ENCODE data around the gene VSTM1. TPM values are rescaled to one million over a fixed set of nuclear protein-coding genes. Genes with fewer than 3 reads are reported as not detected.
A peak's percentile ranks its signal among the peaks of the same experiment; 100 is the strongest.
"Not testable (repeated sequence)": the region's sequence is repeated elsewhere in the genome, so short reads cannot be mapped to it uniquely, and the experiment has no call there.

The VSTM1 gene
- total RNA-seq, 1 experiment from 2014 or later = not detected

GRCh38 chr19:54047616-54048015 is 16.1 kb downstream of the VSTM1 start:
- no peaks in the 10 kb centered on the region for H4K20me1 ChIP-seq (ENCODE audit: insufficient read depth, low read depth, low read length)
- H2AFZ ChIP-seq (ENCODE audit: low read length) = no peak overlapping the region
- H3K4me3 ChIP-seq (ENCODE audit: low read length) = no peak overlapping the region
- no peaks in the 10 kb centered on the region for H3K4me1 ChIP-seq (ENCODE audit: low read length)
- H3K4me2 ChIP-seq (ENCODE audit: low read depth, low read length, poor library complexity, severe bottlenecking) = no peak overlapping the region
- DNase-seq = no peak
- H3K9me3 ChIP-seq (ENCODE audit: low read length) = no peaks in the 10 kb centered on the region
- no peaks in the 10 kb centered on the region for H3K36me3 ChIP-seq (ENCODE audit: insufficient read depth, low read length)
- H3K27me3 ChIP-seq (ENCODE audit: low read length) = no peaks in the 10 kb centered on the region
- no peak overlapping the region for H3K27ac ChIP-seq (ENCODE audit: low read length)
- no peaks in the 10 kb centered on the region for H3K9me2 ChIP-seq (replicated peaks; ENCODE audit: insufficient read depth, low read length)
- H3K9ac ChIP-seq (ENCODE audit: low read length) = no peak overlapping the region
- H3K79me2 ChIP-seq (ENCODE audit: low read length) = no peaks in the 10 kb centered on the region

GRCh38 chr19:54045771-54046170 is 17.9 kb downstream of the VSTM1 start:
- Histone ChIP-seq H4K20me1 (ENCODE audit: insufficient read depth, low read depth, low read length) (no peaks in the 10 kb centered on the region), H3K4me1 (ENCODE audit: low read length) (no peaks in the 10 kb centered on the region), H3K9me3 (ENCODE audit: low read length) (no peaks in the 10 kb centered on the region), H3K27ac (ENCODE audit: low read length) (no peak overlapping the region), H3K9ac (ENCODE audit: low read length) (no peak overlapping the region), H3K27me3 (ENCODE audit: low read length) (no peaks in the 10 kb centered on the region), H3K9me2 (replicated peaks; ENCODE audit: insufficient read depth, low read length) (no peaks in the 10 kb centered on the region), H3K4me2 (ENCODE audit: low read depth, low read length, poor library complexity, severe bottlenecking) (no peak overlapping the region), H2AFZ (ENCODE audit: low read length) (no peak overlapping the region), H3K79me2 (ENCODE audit: low read length) (no peaks in the 10 kb centered on the region), H3K36me3 (ENCODE audit: insufficient read depth, low read length) (no peaks in the 10 kb centered on the region), H3K4me3 (ENCODE audit: low read length) (no peak overlapping the region)
- no peak for DNase-seq

GRCh38 chr19:54042989-54043388 is 20.7 kb downstream of the VSTM1 start:
- H3K36me3 ChIP-seq (ENCODE audit: insufficient read depth, low read length) = no peaks in the 10 kb centered on the region
- no peaks in the 10 kb centered on the region for H3K4me1 ChIP-seq (ENCODE audit: low read length)
- no peaks in the 10 kb centered on the region for H4K20me1 ChIP-seq (ENCODE audit: insufficient read depth, low read depth, low read length)
- no peak overlapping the region for H3K4me2 ChIP-seq (ENCODE audit: low read depth, low read length, poor library complexity, severe bottlenecking)
- no peaks in the 10 kb centered on the region for H3K27me3 ChIP-seq (ENCODE audit: low read length)
- no peaks in the 10 kb centered on the region for H3K9me3 ChIP-seq (ENCODE audit: low read length)
- no peak for DNase-seq
- no peak overlapping the region for H3K27ac ChIP-seq (ENCODE audit: low read length)
- no peak overlapping the region for H3K9ac ChIP-seq (ENCODE audit: low read length)
- no peaks in the 10 kb centered on the region for H3K9me2 ChIP-seq (replicated peaks; ENCODE audit: insufficient read depth, low read length)
- H3K79me2 ChIP-seq (ENCODE audit: low read length) = no peaks in the 10 kb centered on the region
- H2AFZ ChIP-seq (ENCODE audit: low read length) = no peak overlapping the region
- no peak overlapping the region for H3K4me3 ChIP-seq (ENCODE audit: low read length)

- Histone ChIP-seq H3K4me2 (ENCODE audit: low read depth, low read length, poor library complexity, severe bottlenecking) (no peak overlapping the region), H3K27me3 (ENCODE audit: low read length) (no peaks in the 10 kb centered on the region), H3K36me3 (ENCODE audit: insufficient read depth, low read length) (no peaks in the 10 kb centered on the region), H3K27ac (ENCODE audit: low read length) (no peak overlapping the region), H3K9ac (ENCODE audit: low read length) (no peak overlapping the region), H3K4me3 (ENCODE audit: low read length) (no peak overlapping the region), H2AFZ (ENCODE audit: low read length) (no peak overlapping the region), H3K79me2 (ENCODE audit: low read length) (no peaks in the 10 kb centered on the region), H4K20me1 (ENCODE audit: insufficient read depth, low read depth, low read length) (no peaks in the 10 kb centered on the region), H3K4me1 (ENCODE audit: low read length) (no peaks in the 10 kb centered on the region), H3K9me2 (replicated peaks; ENCODE audit: insufficient read depth, low read length) (no peaks in the 10 kb centered on the region), H3K9me3 (ENCODE audit: low read length) (no peaks in the 10 kb centered on the region)
- DNase-seq = no peak
These were observed 21.6 kb downstream of the VSTM1 start for GRCh38 chr19:54041969-54042606.

GRCh38 chr19:54040003-54040402 is 23.7 kb downstream of the VSTM1 start:
- no peak overlapping the region for H3K27ac ChIP-seq (ENCODE audit: low read length)
- H3K79me2 ChIP-seq (ENCODE audit: low read length) = no peaks in the 10 kb centered on the region
- H3K9ac ChIP-seq (ENCODE audit: low read length) = no peak overlapping the region
- no peaks in the 10 kb centered on the region for H3K9me3 ChIP-seq (ENCODE audit: low read length)
- no peaks in the 10 kb centered on the region for H3K4me1 ChIP-seq (ENCODE audit: low read length)
- no peaks in the 10 kb centered on the region for H3K9me2 ChIP-seq (replicated peaks; ENCODE audit: insufficient read depth, low read length)
- no peaks in the 10 kb centered on the region for H3K27me3 ChIP-seq (ENCODE audit: low read length)
- DNase-seq = no peak
- no peak overlapping the region for H2AFZ ChIP-seq (ENCODE audit: low read length)
- H3K4me3 ChIP-seq (ENCODE audit: low read length) = no peak overlapping the region
- no peaks in the 10 kb centered on the region for H3K36me3 ChIP-seq (ENCODE audit: insufficient read depth, low read length)
- H3K4me2 ChIP-seq (ENCODE audit: low read depth, low read length, poor library complexity, severe bottlenecking) = no peak overlapping the region
- no peaks in the 10 kb centered on the region for H4K20me1 ChIP-seq (ENCODE audit: insufficient read depth, low read depth, low read length)

- not testable (repeated sequence) for H3K4me2 ChIP-seq (ENCODE audit: low read depth, low read length, poor library complexity, severe bottlenecking); H3K4me1 ChIP-seq (ENCODE audit: low read length); H2AFZ ChIP-seq (ENCODE audit: low read length); DNase-seq; H4K20me1 ChIP-seq (ENCODE audit: insufficient read depth, low read depth, low read length); H3K27me3 ChIP-seq (ENCODE audit: low read length); H3K79me2 ChIP-seq (ENCODE audit: low read length); H3K27ac ChIP-seq (ENCODE audit: low read length); H3K4me3 ChIP-seq (ENCODE audit: low read length); H3K9ac ChIP-seq (ENCODE audit: low read length); H3K9me2 ChIP-seq (replicated peaks; ENCODE audit: insufficient read depth, low read length); H3K36me3 ChIP-seq (ENCODE audit: insufficient read depth, low read length); H3K9me3 ChIP-seq (ENCODE audit: low read length)
These were observed 27.2 kb downstream of the VSTM1 start for GRCh38 chr19:54036542-54036941.

GRCh38 chr19:54035215-54036178 is 28.2 kb downstream of the VSTM1 start:
- Histone ChIP-seq H3K9me3 (ENCODE audit: low read length) (no peaks in the 10 kb centered on the region), H4K20me1 (ENCODE audit: insufficient read depth, low read depth, low read length) (no peaks in the 10 kb centered on the region), H3K9me2 (replicated peaks; ENCODE audit: insufficient read depth, low read length) (no peaks in the 10 kb centered on the region), H3K27ac (ENCODE audit: low read length) (no peak overlapping the region), H3K4me3 (ENCODE audit: low read length) (no peak overlapping the region), H3K4me2 (ENCODE audit: low read depth, low read length, poor library complexity, severe bottlenecking) (no peak overlapping the region), H3K79me2 (ENCODE audit: low read length) (no peaks in the 10 kb centered on the region), H3K36me3 (ENCODE audit: insufficient read depth, low read length) (no peaks in the 10 kb centered on the region), H3K27me3 (ENCODE audit: low read length) (no peaks in the 10 kb centered on the region), H3K9ac (ENCODE audit: low read length) (no peak overlapping the region), H3K4me1 (ENCODE audit: low read length) (no peaks in the 10 kb centered on the region), H2AFZ (ENCODE audit: low read length) (no peak overlapping the region)
- no peak for DNase-seq

- H2AFZ ChIP-seq (ENCODE audit: low read length) = no peak overlapping the region
- peak; percentile 57 for DNase-seq
These were observed 32.7 kb downstream of the VSTM1 start for GRCh38 chr19:54030895-54031586.

More at GRCh38 chr19:54030895-54031586, 32.7 kb downstream of the VSTM1 start:
- H3K4me2 ChIP-seq (ENCODE audit: low read depth, low read length, poor library complexity, severe bottlenecking) = no peak overlapping the region
- H3K9me3 ChIP-seq (ENCODE audit: low read length) = no peaks in the 10 kb centered on the region
- no peaks in the 10 kb centered on the region for H4K20me1 ChIP-seq (ENCODE audit: insufficient read depth, low read depth, low read length)
- no peaks in the 10 kb centered on the region for H3K36me3 ChIP-seq (ENCODE audit: insufficient read depth, low read length)
- H3K4me3 ChIP-seq (ENCODE audit: low read length) = no peak overlapping the region
- no peaks in the 10 kb centered on the region for H3K4me1 ChIP-seq (ENCODE audit: low read length)
- no peak overlapping the region for H3K9ac ChIP-seq (ENCODE audit: low read length)
- H3K27ac ChIP-seq (ENCODE audit: low read length) = no peak overlapping the region
- H3K27me3 ChIP-seq (ENCODE audit: low read length) = no peaks in the 10 kb centered on the region
- no peaks in the 10 kb centered on the region for H3K79me2 ChIP-seq (ENCODE audit: low read length)
- H3K9me2 ChIP-seq (replicated peaks; ENCODE audit: insufficient read depth, low read length) = no peaks in the 10 kb centered on the region
